Mucosa of descending colon (tissue), 3 donors: ENCODE results near the gene IRAK1. TPM values are rescaled to one million over a fixed set of nuclear protein-coding genes. Genes with fewer than 3 reads are reported as not detected.
A peak's percentile ranks its signal among the peaks of the same experiment; 100 is the strongest.

Experiments
- ATAC-seq: fragments of 200-7000 bp; cut with Tn5 transposase; one replicate; pipeline ENCODE4 v1.9.1; 2020; ENCODE audit warnings: mild to moderate bottlenecking, moderate library complexity
- DNase-seq, 3 donors: peaks; one replicate each; pipeline ENCODE4 v3.0.0-alpha.2; 2020
- H3K36me3 ChIP-seq: fragments of 200-600 bp; one replicate; pipeline ENCODE4 v1.8.0; 2021; ENCODE audit warnings: low read depth, mild to moderate bottlenecking
- H3K4me1 ChIP-seq: fragments of 200-600 bp; one replicate; pipeline ENCODE4 v1.8.0; 2021; ENCODE audit warnings: low read depth, mild to moderate bottlenecking
- H3K4me3 ChIP-seq: fragments of 200-600 bp; one replicate; pipeline ENCODE4 v1.8.0; 2021; ENCODE audit warnings: mild to moderate bottlenecking
- H3K9me3 ChIP-seq: fragments of 200-600 bp; one replicate; pipeline ENCODE4 v1.8.0; 2021; ENCODE audit warnings: mild to moderate bottlenecking
- CTCF ChIP-seq: fragments of 200-600 bp; IDR thresholded peaks from one replicate; pipeline ENCODE4 v1.8.0; 2022; ENCODE audit warnings: antibody characterized with exemption, mild to moderate bottlenecking
- intact Hi-C, 2 donors: fragments of 100-400 bp; cut with DNase I in 1 of 2; cut with micrococcal nuclease in 1 of 2; formaldehyde crosslinking; loops; one replicate each; pipeline versions ENCODE4 v1.11.0 to v1.11.1; 2022; cut with DNase I, micrococcal nuclease
- total RNA-seq, 3 donors: library from RNA; stranded (reverse); fragmentation: NEBNext Ultra II Directional in 2 of 3; extraction: Animal tissue kit (Norgen Biotek cat#: 25700) in 2 of 3; gene quantifications; one replicate each; pipeline versions ENCODE4 v1.2.1 to v1.2.4, GENCODE V29; 2021 to 2023
- donor health status: DM: no; HTN: no; CAD: no; lungs with moderate emphysema.
- donor health status: DM: no; HTN: no; CAD: no.
- donor health status: DM: no; HTN: yes; CAD: no.

IRAK1 gene
- total RNA-seq, 3 donors from 2014 or later = 66.5 to 96.0 (median 85.2) TPM

- ATAC-seq (no peak), DNase-seq (peak in 1 of 3 donors; percentile 14)
- no peaks in the 10 kb centered on the region for H3K4me1 ChIP-seq
- TF ChIP-seq CTCF = no peak
- intact Hi-C loops = no loop called here
- no peak overlapping the region for H3K4me3 ChIP-seq
- H3K9me3 ChIP-seq = no peaks in the 10 kb centered on the region
- H3K36me3 ChIP-seq = no peaks in the 10 kb centered on the region
These were observed 27.5 kb downstream of the IRAK1 start for GRCh38 chrX:153992180-153992579.

- ATAC-seq = no peak
- Histone ChIP-seq H3K36me3 (no peaks in the 10 kb centered on the region), H3K4me3 (no peak overlapping the region), H3K9me3 (no peaks in the 10 kb centered on the region), H3K4me1 (no peaks in the 10 kb centered on the region)
- intact Hi-C loops = no loop called here
- TF ChIP-seq CTCF = no peak
- DNase-seq = no peak
These were observed 28.6 kb downstream of the IRAK1 start for GRCh38 chrX:153991013-153991580.

- Histone ChIP-seq H3K4me1 (peaks cover under 1% of the 10 kb centered on the region), H3K4me3 (no peak overlapping the region), H3K9me3 (no peaks in the 10 kb centered on the region), H3K36me3 (no peaks in the 10 kb centered on the region)
- intact Hi-C loops = no loop called here
- no peak for TF ChIP-seq CTCF
- no peak for ATAC-seq
- no peak for DNase-seq
These were observed 29.6 kb downstream of the IRAK1 start for GRCh38 chrX:153989973-153990655.

GRCh38 chrX:153988493-153988892, 31.2 kb downstream of the IRAK1 start:
- Histone ChIP-seq H3K36me3 (no peaks in the 10 kb centered on the region), H3K4me1 (peaks cover 4% of the 10 kb centered on the region), H3K9me3 (no peaks in the 10 kb centered on the region), H3K4me3 (no peak overlapping the region)
- no peak for ATAC-seq
- DNase-seq = no peak
- intact Hi-C loops = no loop called here
- no peak for TF ChIP-seq CTCF

- no peak overlapping the region for H3K4me3 ChIP-seq
- DNase-seq (peak in 2 of 3 donors; percentile 14 to 33), ATAC-seq (peak; percentile 7)
- no peaks in the 10 kb centered on the region for H3K36me3 ChIP-seq
- TF ChIP-seq CTCF = no peak
- peaks cover 4% of the 10 kb centered on the region for H3K4me1 ChIP-seq
- H3K9me3 ChIP-seq = no peaks in the 10 kb centered on the region
- intact Hi-C loops = no loop called here
These were observed 35.1 kb downstream of the IRAK1 start for GRCh38 chrX:153984351-153985178.
